ENCODE measurements around the gene INSYN2A. TPM values are rescaled to one million over a fixed set of nuclear protein-coding genes. Genes with fewer than 3 reads are reported as not detected.
A peak's percentile ranks its signal among the peaks of the same experiment; 100 is the strongest.

The INSYN2A gene, protein sequence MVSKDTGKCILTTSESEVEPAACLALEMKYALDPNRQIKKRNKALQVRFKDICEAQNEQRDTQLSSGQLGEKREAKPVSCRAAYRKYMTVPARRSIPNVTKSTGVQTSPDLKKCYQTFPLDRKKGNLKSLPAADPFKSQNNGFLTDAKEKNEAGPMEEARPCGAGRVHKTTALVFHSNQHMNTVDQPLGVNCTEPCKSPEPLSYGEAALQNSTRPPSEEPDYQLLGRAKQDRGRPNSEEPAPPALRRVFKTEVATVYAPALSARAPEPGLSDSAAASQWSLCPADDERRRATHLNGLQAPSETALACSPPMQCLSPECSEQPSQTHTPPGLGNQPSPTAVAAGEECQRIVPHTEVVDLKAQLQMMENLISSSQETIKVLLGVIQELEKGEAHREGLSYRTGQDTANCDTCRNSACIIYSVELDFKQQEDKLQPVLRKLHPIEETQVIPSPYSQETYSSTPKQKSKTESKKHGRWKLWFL
- polyA plus RNA-seq, result 3.7 and 4.2 TPM in 2 replicates
- 8.3 and 8.7 TPM in 2 replicates for polyA minus RNA-seq

DNA sequence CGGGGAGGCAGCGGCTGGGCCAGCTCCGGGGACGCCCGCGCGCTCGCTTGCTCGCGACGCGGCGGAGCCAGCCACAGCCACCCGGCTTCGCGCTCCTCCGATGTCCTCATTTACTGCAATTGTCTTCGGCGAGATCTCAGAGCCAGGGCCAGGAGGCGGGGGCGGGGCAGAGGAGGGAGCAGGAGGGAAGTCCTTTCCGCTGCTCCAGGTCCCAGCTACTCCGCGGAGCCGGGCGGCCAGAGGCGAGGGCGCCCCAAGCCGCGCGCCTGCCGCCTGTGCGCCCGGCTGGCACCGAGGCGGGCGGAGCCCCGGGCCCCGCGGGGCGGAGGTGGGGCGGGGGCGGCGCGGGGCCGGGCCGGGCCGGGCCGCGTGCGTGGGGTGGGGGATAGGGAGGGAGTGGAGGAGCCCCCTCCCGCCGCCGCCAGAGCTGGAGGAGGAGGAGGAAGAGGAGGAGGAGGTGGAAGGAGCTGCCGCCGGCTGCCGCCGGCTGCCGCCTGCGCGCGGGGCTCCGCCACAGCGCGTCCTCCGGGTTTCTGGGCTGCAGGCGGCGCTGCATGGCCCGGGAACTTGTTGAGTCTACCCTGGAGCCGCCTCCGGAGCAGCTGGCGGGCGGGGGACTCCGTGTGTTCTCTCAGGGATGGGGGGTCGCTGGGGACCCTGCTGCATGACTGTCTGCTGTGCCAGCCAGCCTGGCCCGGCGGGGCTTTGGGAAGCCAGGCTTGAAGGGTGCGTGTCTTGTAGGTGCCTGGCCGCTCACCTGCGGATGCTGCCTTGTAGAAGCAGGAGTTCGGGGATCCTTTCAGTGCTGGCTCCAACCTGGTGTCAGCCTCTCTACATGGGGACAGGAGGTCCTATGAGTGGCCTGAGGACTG, at the start of gene INSYN2A:
Gene INSYN2A, minus strand, starts transcription at position 310 of the 872 bp plus-strand sequence. CDS start 20,196 bp downstream, outside the sequence.
- H3K9ac ChIP-seq (ENCODE audit: low read length), result peak within 1 kb of the TSS; percentile 64
- peak within 1 kb of the TSS; percentile 76 for H3K4me2 ChIP-seq (ENCODE audit: low read length)
- H3K79me2 ChIP-seq (replicated peaks; ENCODE audit: insufficient read depth, low read length), result no peaks in the 10 kb centered on the region
- no peak within 1 kb of the TSS for H3K27ac ChIP-seq (ENCODE audit: low read length)
- H4K20me1 ChIP-seq (ENCODE audit: insufficient read depth), result no peaks in the 10 kb centered on the region
- H3K27me3 ChIP-seq (ENCODE audit: insufficient read depth, low read depth, low read length), result peaks cover 44% of the 10 kb centered on the region
- H3F3A ChIP-seq (ENCODE audit: insufficient read depth, low read length, poor library complexity, severe bottlenecking), result no peaks in the 10 kb centered on the region
- no peaks in the 10 kb centered on the region for H3K9me2 ChIP-seq (ENCODE audit: insufficient read depth, low read length)
- H3K36me3 ChIP-seq (ENCODE audit: insufficient read depth, low read length), result no peaks in the 10 kb centered on the region
- H3K4me3 ChIP-seq (ENCODE audit: low read length), result peak within 1 kb of the TSS; percentile 86
- peak; percentile 85 for TF ChIP-seq SMC3 (conservative IDR thresholded peaks at IDR 0.05; ENCODE audit: poor library complexity)
- TF ChIP-seq EP300 (conservative IDR thresholded peaks at IDR 0.05; ENCODE audit: poor library complexity, severe bottlenecking), result no peak
- no peak for TF ChIP-seq EZH2 (IDR thresholded peaks at IDR 0.05; ENCODE audit: borderline replicate concordance, insufficient read depth, low read length, poor library complexity, severe bottlenecking)
- no peak for TF ChIP-seq TAF1 (IDR thresholded peaks at IDR 0.05; ENCODE audit: low read depth)
- peak; percentile 2 for TF ChIP-seq POLR2AphosphoS5 (IDR thresholded peaks at IDR 0.05)
- TF ChIP-seq, protein P1, sequence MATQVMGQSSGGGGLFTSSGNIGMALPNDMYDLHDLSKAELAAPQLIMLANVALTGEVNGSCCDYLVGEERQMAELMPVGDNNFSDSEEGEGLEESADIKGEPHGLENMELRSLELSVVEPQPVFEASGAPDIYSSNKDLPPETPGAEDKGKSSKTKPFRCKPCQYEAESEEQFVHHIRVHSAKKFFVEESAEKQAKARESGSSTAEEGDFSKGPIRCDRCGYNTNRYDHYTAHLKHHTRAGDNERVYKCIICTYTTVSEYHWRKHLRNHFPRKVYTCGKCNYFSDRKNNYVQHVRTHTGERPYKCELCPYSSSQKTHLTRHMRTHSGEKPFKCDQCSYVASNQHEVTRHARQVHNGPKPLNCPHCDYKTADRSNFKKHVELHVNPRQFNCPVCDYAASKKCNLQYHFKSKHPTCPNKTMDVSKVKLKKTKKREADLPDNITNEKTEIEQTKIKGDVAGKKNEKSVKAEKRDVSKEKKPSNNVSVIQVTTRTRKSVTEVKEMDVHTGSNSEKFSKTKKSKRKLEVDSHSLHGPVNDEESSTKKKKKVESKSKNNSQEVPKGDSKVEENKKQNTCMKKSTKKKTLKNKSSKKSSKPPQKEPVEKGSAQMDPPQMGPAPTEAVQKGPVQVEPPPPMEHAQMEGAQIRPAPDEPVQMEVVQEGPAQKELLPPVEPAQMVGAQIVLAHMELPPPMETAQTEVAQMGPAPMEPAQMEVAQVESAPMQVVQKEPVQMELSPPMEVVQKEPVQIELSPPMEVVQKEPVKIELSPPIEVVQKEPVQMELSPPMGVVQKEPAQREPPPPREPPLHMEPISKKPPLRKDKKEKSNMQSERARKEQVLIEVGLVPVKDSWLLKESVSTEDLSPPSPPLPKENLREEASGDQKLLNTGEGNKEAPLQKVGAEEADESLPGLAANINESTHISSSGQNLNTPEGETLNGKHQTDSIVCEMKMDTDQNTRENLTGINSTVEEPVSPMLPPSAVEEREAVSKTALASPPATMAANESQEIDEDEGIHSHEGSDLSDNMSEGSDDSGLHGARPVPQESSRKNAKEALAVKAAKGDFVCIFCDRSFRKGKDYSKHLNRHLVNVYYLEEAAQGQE (IDR thresholded peaks at IDR 0.05; ENCODE audit: borderline replicate concordance), result no peak
- TF ChIP-seq, protein P2, sequence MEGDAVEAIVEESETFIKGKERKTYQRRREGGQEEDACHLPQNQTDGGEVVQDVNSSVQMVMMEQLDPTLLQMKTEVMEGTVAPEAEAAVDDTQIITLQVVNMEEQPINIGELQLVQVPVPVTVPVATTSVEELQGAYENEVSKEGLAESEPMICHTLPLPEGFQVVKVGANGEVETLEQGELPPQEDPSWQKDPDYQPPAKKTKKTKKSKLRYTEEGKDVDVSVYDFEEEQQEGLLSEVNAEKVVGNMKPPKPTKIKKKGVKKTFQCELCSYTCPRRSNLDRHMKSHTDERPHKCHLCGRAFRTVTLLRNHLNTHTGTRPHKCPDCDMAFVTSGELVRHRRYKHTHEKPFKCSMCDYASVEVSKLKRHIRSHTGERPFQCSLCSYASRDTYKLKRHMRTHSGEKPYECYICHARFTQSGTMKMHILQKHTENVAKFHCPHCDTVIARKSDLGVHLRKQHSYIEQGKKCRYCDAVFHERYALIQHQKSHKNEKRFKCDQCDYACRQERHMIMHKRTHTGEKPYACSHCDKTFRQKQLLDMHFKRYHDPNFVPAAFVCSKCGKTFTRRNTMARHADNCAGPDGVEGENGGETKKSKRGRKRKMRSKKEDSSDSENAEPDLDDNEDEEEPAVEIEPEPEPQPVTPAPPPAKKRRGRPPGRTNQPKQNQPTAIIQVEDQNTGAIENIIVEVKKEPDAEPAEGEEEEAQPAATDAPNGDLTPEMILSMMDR (IDR thresholded peaks at IDR 0.05; ENCODE audit: poor library complexity, severe bottlenecking), result peak; percentile 79
- TF ChIP-seq MXI1 (conservative IDR thresholded peaks at IDR 0.05; ENCODE audit: poor library complexity, severe bottlenecking), result peak; percentile 7
- peak; percentile 79 for TF ChIP-seq RAD21 (conservative IDR thresholded peaks at IDR 0.05)
- no peaks in the 10 kb centered on the region for H3K9me3 ChIP-seq (ENCODE audit: low read length)
- peak within 1 kb of the TSS; percentile 22 for H2AFZ ChIP-seq (ENCODE audit: low read depth, low read length)

DNA sequence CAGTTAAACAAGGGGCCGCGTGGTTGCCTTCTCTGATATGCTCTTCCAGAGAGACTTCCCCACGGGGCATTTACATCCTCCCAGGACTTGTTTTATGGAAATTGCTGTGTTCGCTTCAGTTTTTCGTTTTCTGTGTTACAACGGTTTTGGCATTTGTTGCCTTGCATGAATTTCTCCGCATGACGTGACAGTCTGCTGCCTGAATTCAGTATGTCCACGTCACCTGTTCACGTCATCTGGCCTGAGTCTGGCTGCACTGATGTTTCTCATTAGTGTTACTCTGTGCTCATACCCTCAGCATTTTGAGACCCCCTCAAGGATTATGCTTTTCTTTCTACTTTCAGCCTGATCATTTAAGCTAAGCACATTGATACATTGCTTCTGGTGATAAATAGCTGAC, 49.1 kb upstream of the INSYN2A start:
- Histone ChIP-seq H3K9me3 (ENCODE audit: low read length) (no peaks in the 10 kb centered on the region), H3K9ac (ENCODE audit: low read length) (no peak overlapping the region), H3K27ac (ENCODE audit: low read length) (no peak overlapping the region), H4K20me1 (ENCODE audit: insufficient read depth) (no peaks in the 10 kb centered on the region), H3K4me2 (ENCODE audit: low read length) (no peak overlapping the region), H3K27me3 (ENCODE audit: insufficient read depth, low read depth, low read length) (no peaks in the 10 kb centered on the region), H2AFZ (ENCODE audit: low read depth, low read length) (no peak overlapping the region), H3K9me2 (ENCODE audit: insufficient read depth, low read length) (no peaks in the 10 kb centered on the region), H3K79me2 (replicated peaks; ENCODE audit: insufficient read depth, low read length) (no peaks in the 10 kb centered on the region), H3K36me3 (ENCODE audit: insufficient read depth, low read length) (no peaks in the 10 kb centered on the region), H3K4me3 (ENCODE audit: low read length) (no peak overlapping the region), H3F3A (ENCODE audit: insufficient read depth, low read length, poor library complexity, severe bottlenecking) (no peaks in the 10 kb centered on the region)
- TF ChIP-seq EZH2 (IDR thresholded peaks at IDR 0.05; ENCODE audit: borderline replicate concordance, insufficient read depth, low read length, poor library complexity, severe bottlenecking), result no peak
- no peak for TF ChIP-seq EP300 (conservative IDR thresholded peaks at IDR 0.05; ENCODE audit: poor library complexity, severe bottlenecking)
- TF ChIP-seq RAD21 (conservative IDR thresholded peaks at IDR 0.05), result no peak
- TF ChIP-seq, protein P2 (IDR thresholded peaks at IDR 0.05; ENCODE audit: poor library complexity, severe bottlenecking), result no peak
- no peak for TF ChIP-seq MXI1 (conservative IDR thresholded peaks at IDR 0.05; ENCODE audit: poor library complexity, severe bottlenecking)
- TF ChIP-seq SMC3 (conservative IDR thresholded peaks at IDR 0.05; ENCODE audit: poor library complexity), result no peak
- TF ChIP-seq TAF1 (IDR thresholded peaks at IDR 0.05; ENCODE audit: low read depth), result no peak
- TF ChIP-seq POLR2AphosphoS5 (IDR thresholded peaks at IDR 0.05), result no peak
- TF ChIP-seq, protein P1 (IDR thresholded peaks at IDR 0.05; ENCODE audit: borderline replicate concordance), result no peak

Measured in neural cell (in vitro differentiated cells).